HCT116 (cell line): ENCODE measurements around the gene STAP2. TPM values are rescaled to one million over a fixed set of nuclear protein-coding genes. Genes with fewer than 3 reads are reported as not detected.

Source experiments
- ATAC-seq: fragments of 200-7000 bp; cut with Tn5 transposase; 2 replicates; pipeline ENCODE4 v1.9.1; 2020; ENCODE audit warnings: mild to moderate bottlenecking, moderate library complexity
- BruUV-seq: library from RNA; stranded (reverse); fragments of 400-500 nt; replicated peaks from 2 replicates; lab custom pipeline; 2021; lab: Mats Ljungman, UMichigan
- CTCF ChIA-PET: fragments of 300-600 bp; sonication (Branson Sonifier 250); formaldehyde crosslinking; loops from one replicate; lab custom pipeline; 2021; ENCODE audit warnings: antibody characterized with exemption; lab: Charles Lee
- POLR2A ChIA-PET: fragments of 300-600, 350-600 bp; sonication (Branson Sonifier 250); formaldehyde crosslinking; loops from one replicate; lab custom pipeline; 2021; ENCODE audit warnings: antibody characterized with exemption; lab: Charles Lee
- RAD21 ChIA-PET, 2 experiments: fragments of 300-600 bp; sonication (Branson Sonifier 250); formaldehyde crosslinking; loops; one replicate each; lab custom pipeline; 2023; ENCODE audit warnings: low total read pairs in 2 of 2; ENCODE audit not compliant: uncharacterized antibody in 2 of 2, unreplicated experiment in 2 of 2, low non-redundant PET in 1 of 2; lab: Charles Lee
- DNase-seq: peaks from one replicate; pipeline ENCODE4 v3.0.0-alpha.2; 2010; ENCODE audit warnings: low read depth, low spot score
- H2AFZ ChIP-seq: fragments of 200-600 bp; shearing (Covaris generic), sonication (generic); 2 replicates; pipeline ENCODE4 v1.6.1; 2017; ENCODE audit warnings: low read depth, mixed run types, mixed read lengths, antibody characterized with exemption, low read length; ENCODE audit not compliant: poor library complexity, severe bottlenecking
- H3K27ac ChIP-seq: 2 replicates; pipeline ENCODE4 v1.5.1; 2012; ENCODE audit warnings: low read depth, low read length
- H3K27me3 ChIP-seq: fragments of 200-600 bp; sonication (generic); 2 replicates; pipeline ENCODE4 v1.6.1; 2016; ENCODE audit warnings: mixed run types, low read length, mixed read lengths; ENCODE audit not compliant: insufficient read depth
- H3K36me3 ChIP-seq, 2 experiments: fragments of 200-500 bp in 1 of 2; fragments of 200-600 bp in 1 of 2; sonication (Bioruptor generic) in 1 of 2; sonication (generic) in 1 of 2; 2 replicates each; pipeline versions ENCODE4 v1.5.1 to v1.6.1; 2014 to 2016; ENCODE audit warnings: low read length in 2 of 2, inconsistent platforms in 1 of 2, mixed read lengths in 1 of 2, mixed run types in 1 of 2; ENCODE audit not compliant: insufficient read depth in 2 of 2, control insufficient read depth in 1 of 2
- H3K4me1 ChIP-seq, 2 experiments: fragments of 200-600 bp in 1 of 2; sonication (generic) in 1 of 2; 2 replicates each; pipeline versions ENCODE4 v1.5.1 to v1.6.1; 2012 to 2017; ENCODE audit warnings: low read length in 2 of 2, inconsistent platforms in 1 of 2, mild to moderate bottlenecking in 1 of 2, mixed read lengths in 1 of 2, mixed run types in 1 of 2, moderate library complexity in 1 of 2; ENCODE audit not compliant: insufficient read depth in 2 of 2, control insufficient read depth in 1 of 2
- H3K4me2 ChIP-seq: fragments of 200-600 bp; sonication (generic); 2 replicates; pipeline ENCODE4 v1.6.1; 2017; ENCODE audit warnings: mixed run types, low read length, mixed read lengths
- H3K4me3 ChIP-seq, 2 experiments: fragments of 200-600 bp in 1 of 2; sonication (generic) in 1 of 2; replicated peaks in 1 of 2; 2 replicates each; pipeline ENCODE4 v1.5.1; 2011 to 2016; ENCODE audit warnings: low read length in 2 of 2, control low read depth in 1 of 2, low read depth in 1 of 2, mild to moderate bottlenecking in 1 of 2, mixed read lengths in 1 of 2, mixed run types in 1 of 2
- H3K79me2 ChIP-seq: fragments of 200-600 bp; sonication (generic); 2 replicates; pipeline ENCODE4 v1.6.1; 2017; ENCODE audit warnings: mild to moderate bottlenecking, mixed run types, low read length, moderate library complexity, mixed read lengths; ENCODE audit not compliant: insufficient read depth
- H3K9ac ChIP-seq: fragments of 200-600 bp; sonication (generic); 2 replicates; pipeline ENCODE4 v1.6.1; 2016; ENCODE audit warnings: low read length, mixed read lengths
- H3K9me2 ChIP-seq: fragments of 200-600 bp; sonication (generic), shearing (Covaris generic); 2 replicates; pipeline ENCODE4 v1.6.1; 2017; ENCODE audit warnings: mixed run types, mild to moderate bottlenecking, moderate library complexity; ENCODE audit not compliant: insufficient read depth
- H3K9me3 ChIP-seq, 2 experiments: fragments of 200-500 bp in 1 of 2; fragments of 200-600 bp in 1 of 2; sonication (Bioruptor generic) in 1 of 2; sonication (generic) in 1 of 2; 2 replicates each; pipeline ENCODE4 v1.6.1; 2014 to 2017; ENCODE audit warnings: low read length in 2 of 2, mixed read lengths in 2 of 2, inconsistent platforms in 1 of 2, low read depth in 1 of 2, mild to moderate bottlenecking in 1 of 2, mixed run types in 1 of 2, moderate library complexity in 1 of 2; ENCODE audit not compliant: control insufficient read depth in 1 of 2, insufficient read depth in 1 of 2
- H4K20me1 ChIP-seq: fragments of 200-600 bp; sonication (generic), shearing (Covaris generic); 2 replicates; pipeline ENCODE4 v1.6.1; 2017; ENCODE audit warnings: mixed run types, mild to moderate bottlenecking, moderate library complexity; ENCODE audit not compliant: insufficient read depth
- CBX3 ChIP-seq: IDR thresholded peaks from 2 replicates; pipeline ENCODE4 v1.6.1; 2012; ENCODE audit warnings: low read depth
- CEBPB ChIP-seq: IDR thresholded peaks from 2 replicates; pipeline ENCODE4 v1.6.1; 2012; ENCODE audit warnings: low read depth
- CTCF ChIP-seq, 3 experiments: fragments of 200-600 bp in 1 of 3; sonication (generic) in 1 of 3; IDR thresholded peaks in 2 of 3; conservative IDR thresholded peaks in 1 of 3; 2 replicates each; pipeline ENCODE4 v1.5.1; 2012 to 2017; ENCODE audit warnings: low read depth in 2 of 3, low read length in 2 of 3, antibody characterized with exemption in 1 of 3, borderline replicate concordance in 1 of 3, control low read depth in 1 of 3, mild to moderate bottlenecking in 1 of 3, mixed read lengths in 1 of 3, mixed run types in 1 of 3, moderate library complexity in 1 of 3; ENCODE audit not compliant: insufficient read depth in 1 of 3
- EGR1 ChIP-seq: IDR thresholded peaks from 2 replicates; pipeline ENCODE4 v1.6.1; 2012; ENCODE audit warnings: low read depth
- EZH2 ChIP-seq: fragments of 200-600 bp; sonication (generic); IDR thresholded peaks from 2 replicates; pipeline ENCODE4 v1.6.1; 2017; ENCODE audit warnings: antibody characterized with exemption, mixed run types
- EZH2phosphoT487 ChIP-seq: fragments of 200-600 bp; IDR thresholded peaks from 2 replicates; pipeline ENCODE4 v1.6.1; 2018; ENCODE audit warnings: antibody characterized with exemption, borderline replicate concordance
- FOSL1 ChIP-seq: IDR thresholded peaks from 2 replicates; pipeline ENCODE4 v1.6.1; 2012; ENCODE audit warnings: low read depth
- JUND ChIP-seq: IDR thresholded peaks from 2 replicates; pipeline ENCODE4 v1.6.1; 2012
- POLR2A ChIP-seq: IDR thresholded peaks from 2 replicates; pipeline ENCODE4 v1.7.0; 2011; ENCODE audit warnings: borderline replicate concordance; ENCODE audit not compliant: insufficient read depth, insufficient read length; ENCODE audit errors: extremely low read depth
- POLR2AphosphoS5 ChIP-seq: IDR thresholded peaks from 2 replicates; pipeline ENCODE4 v1.6.1; 2011; ENCODE audit warnings: mild to moderate bottlenecking, low read depth, low read length, moderate library complexity
- RAD21 ChIP-seq: IDR thresholded peaks from 2 replicates; pipeline ENCODE4 v1.6.1; 2012; ENCODE audit warnings: low read depth, mild to moderate bottlenecking
- SIN3A ChIP-seq: IDR thresholded peaks from 2 replicates; pipeline ENCODE4 v1.6.1; 2012; ENCODE audit warnings: low read depth
- SP1 ChIP-seq: IDR thresholded peaks from 2 replicates; pipeline ENCODE4 v1.6.1; 2012; ENCODE audit warnings: low read depth
- SRF ChIP-seq: IDR thresholded peaks from 2 replicates; pipeline ENCODE4 v1.6.1; 2012; ENCODE audit warnings: low read depth
- ZNF274 ChIP-seq: fragments of 200-500 bp; sonication (Bioruptor generic); IDR thresholded peaks from 2 replicates; pipeline ENCODE4 v1.6.1; 2014; ENCODE audit warnings: mild to moderate bottlenecking, low read depth, low read length, inconsistent platforms
- intact Hi-C: fragments of 100-400 bp; cut with micrococcal nuclease; formaldehyde crosslinking; loops from 2 replicates; pipeline ENCODE4 v1.10.0; 2022
- total RNA-seq: library from RNA; stranded (reverse); gene quantifications from one replicate; pipeline ENCODE4 v1.2.1, GENCODE V29; 2021; ENCODE audit not compliant: unreplicated experiment
- TF ChIP-seq, protein P1 (sequence below): IDR thresholded peaks from 2 replicates; pipeline ENCODE4 v1.6.1; 2012

STAP2 gene
- total RNA-seq, 1 experiment from 2014 or later = 2.1 TPM

DNA sequence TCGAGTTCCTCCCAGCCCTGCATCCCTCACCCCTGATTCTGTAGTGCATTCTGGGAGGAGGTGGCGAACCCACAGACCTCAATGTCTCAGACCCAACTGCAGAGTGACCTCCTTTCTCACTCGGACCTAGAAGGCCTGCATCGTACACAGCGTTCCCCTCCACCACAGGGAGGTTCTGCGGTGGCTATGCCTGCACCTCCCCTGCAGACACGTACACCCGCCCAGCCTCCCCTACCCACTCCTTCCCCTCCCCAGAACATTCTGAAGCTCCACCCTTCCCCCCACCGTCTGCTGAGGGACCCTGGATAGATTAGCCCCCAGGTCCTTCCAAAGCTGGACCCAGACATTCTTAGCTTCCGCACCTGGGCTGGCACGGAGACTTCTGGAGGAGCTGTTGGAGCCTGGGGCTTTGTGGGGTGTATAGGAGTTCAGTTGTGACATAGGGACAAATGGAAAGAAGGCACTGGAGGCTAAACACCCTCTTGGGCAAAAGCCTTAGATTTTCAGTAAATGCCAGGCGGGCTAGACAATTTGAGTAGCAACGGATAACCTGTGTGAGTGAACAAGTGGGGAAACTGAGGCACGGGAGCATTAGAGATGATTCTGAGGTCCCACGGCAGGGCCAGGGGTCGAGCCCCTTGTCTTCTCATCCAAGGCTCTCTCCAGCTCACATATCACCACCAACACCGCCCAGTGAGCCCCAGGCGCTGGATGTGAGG lies 34.6 kb downstream of the STAP2 start:
- no peaks in the 10 kb centered on the region for H3K9me3 ChIP-seq
- intact Hi-C loops = no loop called here
- CTCF ChIA-PET = no interaction called here
- H3K27me3 ChIP-seq = no peaks in the 10 kb centered on the region
- H4K20me1 ChIP-seq = no peaks in the 10 kb centered on the region
- no peak for DNase-seq
- ATAC-seq = 0 out of 2 replicates have a peak, but pooled peaks have one; percentile 2
- H3K27ac ChIP-seq = no peak overlapping the region
- H2AFZ ChIP-seq = peak overlapping the region; percentile 62
- H3K9me2 ChIP-seq = no peaks in the 10 kb centered on the region
- H3K9ac ChIP-seq = no peak overlapping the region
- POLR2A ChIA-PET = interaction anchor here (1.8 kb wide), 1 partner anchor 39 kb away, joined by 4 read pairs; the partner anchor contains the start of gene MPND
- no peaks in the 10 kb centered on the region for H3K79me2 ChIP-seq
- RAD21 ChIA-PET = no interaction called here
- no TSS peak for BruUV-seq
- H3K4me1 ChIP-seq = peaks cover 4 to 9% of the 10 kb centered on the region in 2 experiments; a peak in 2 of 4 replicates
- peak overlapping the region; percentile 46 for H3K4me2 ChIP-seq
- H3K36me3 ChIP-seq = 0 out of 4 replicates have a peak, but pooled peaks cover 0 to 3% of the 10 kb centered on the region in 2 experiments
- H3K4me3 ChIP-seq = peak overlapping the region in 1 of 2 experiments; percentile 40; a peak in 3 of 4 replicates
- TF ChIP-seq CTCF (IDR thresholded peaks at IDR 0.05 in 2 of 3, conservative IDR thresholded peaks at IDR 0.05 in 1 of 3; ENCODE audit: borderline replicate concordance in 1 of 3, insufficient read depth in 1 of 3, low read depth in 2 of 3, low read length in 2 of 3) = no peak
- TF ChIP-seq EGR1 = no peak
- TF ChIP-seq FOSL1 = no peak
- no peak for TF ChIP-seq RAD21

DNA sequence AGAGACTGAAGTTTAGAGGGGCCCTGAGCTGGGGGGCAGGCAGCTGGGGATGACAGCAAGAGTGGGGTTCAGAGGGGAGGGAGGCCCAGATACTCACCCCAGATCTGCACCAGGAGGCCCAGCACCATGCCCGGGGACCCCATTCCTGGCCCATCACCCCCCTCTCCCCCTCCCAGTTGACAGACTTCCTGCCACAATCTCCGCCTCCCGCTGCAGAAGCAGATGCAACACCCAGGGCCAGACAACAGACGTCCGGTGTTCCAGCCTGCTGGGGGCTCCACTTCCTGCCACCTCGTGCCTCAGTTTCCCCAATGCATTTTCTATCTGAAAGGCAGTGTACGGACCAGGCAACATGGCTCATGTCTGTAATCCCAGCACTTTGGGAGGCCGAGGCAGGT lies 36.4 kb downstream of the STAP2 start, which contains the start of gene TMIGD2:
Gene TMIGD2, minus strand, starts transcription at position 147 of the 398 bp plus-strand sequence. Its CDS starts 4 bp downstream, at position 143.
- H3K4me3 ChIP-seq = no peak within 1 kb of the TSS
- ChIA-PET CTCF (no interaction called here), RAD21 (no interaction called here), POLR2A (no interaction called here)
- no peaks in the 10 kb centered on the region for H3K9me2 ChIP-seq
- H4K20me1 ChIP-seq = no peaks in the 10 kb centered on the region
- ATAC-seq (no peak), DNase-seq (no peak)
- H3K4me2 ChIP-seq = no peak within 1 kb of the TSS
- intact Hi-C loops = no loop called here
- H3K36me3 ChIP-seq = no peaks in the 10 kb centered on the region
- H3K9ac ChIP-seq = no peak within 1 kb of the TSS
- H3K9me3 ChIP-seq = no peaks in the 10 kb centered on the region
- H3K27me3 ChIP-seq = no peaks in the 10 kb centered on the region
- H3K79me2 ChIP-seq = no peaks in the 10 kb centered on the region
- H3K4me1 ChIP-seq = peaks cover 4 to 9% of the 10 kb centered on the region in 2 experiments; a peak in 2 of 4 replicates
- H3K27ac ChIP-seq = no peak within 1 kb of the TSS
- no TSS peak for BruUV-seq
- no peak within 1 kb of the TSS for H2AFZ ChIP-seq
- TF ChIP-seq RAD21 (no peak), SP1 (no peak), CTCF (IDR thresholded peaks at IDR 0.05 in 2 of 3, conservative IDR thresholded peaks at IDR 0.05 in 1 of 3; ENCODE audit: borderline replicate concordance in 1 of 3, insufficient read depth in 1 of 3, low read depth in 2 of 3, low read length in 2 of 3) (no peak), JUND (no peak), EZH2 (no peak), FOSL1 (no peak), EZH2phosphoT487 (no peak), POLR2A (no peak), CEBPB (no peak), CBX3 (no peak), SRF (no peak), ZNF274 (no peak), SIN3A (no peak), POLR2AphosphoS5 (no peak)
- TF ChIP-seq, protein P1, sequence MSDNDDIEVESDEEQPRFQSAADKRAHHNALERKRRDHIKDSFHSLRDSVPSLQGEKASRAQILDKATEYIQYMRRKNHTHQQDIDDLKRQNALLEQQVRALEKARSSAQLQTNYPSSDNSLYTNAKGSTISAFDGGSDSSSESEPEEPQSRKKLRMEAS = no peak
